ENCODE data around the gene NRDC.

Gene NRDC

DNA sequence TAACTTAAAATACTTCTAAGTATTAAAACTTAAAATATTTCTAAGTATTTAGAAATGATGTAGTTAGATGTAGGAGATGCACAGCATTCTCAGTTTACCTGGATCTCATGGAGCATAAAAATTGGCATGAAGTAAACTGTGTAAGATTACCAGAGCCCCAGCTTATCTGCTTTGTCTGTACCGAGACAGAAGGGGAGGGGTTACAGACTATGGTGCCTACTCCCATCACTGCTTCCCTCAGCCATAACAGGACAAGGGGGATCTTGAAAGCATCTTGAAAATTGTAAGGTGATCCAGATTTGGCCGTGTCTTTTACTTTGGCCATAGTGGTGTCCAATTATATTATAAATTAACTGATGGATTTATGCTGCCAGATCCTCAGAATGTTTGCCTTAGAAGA, 18.8 kb downstream of the NRDC start:
- no peak for TF ChIP-seq EZH2 (optimal IDR thresholded peaks at IDR 0.05; ENCODE audit: low read depth, low read length)
- TF ChIP-seq, protein P1, sequence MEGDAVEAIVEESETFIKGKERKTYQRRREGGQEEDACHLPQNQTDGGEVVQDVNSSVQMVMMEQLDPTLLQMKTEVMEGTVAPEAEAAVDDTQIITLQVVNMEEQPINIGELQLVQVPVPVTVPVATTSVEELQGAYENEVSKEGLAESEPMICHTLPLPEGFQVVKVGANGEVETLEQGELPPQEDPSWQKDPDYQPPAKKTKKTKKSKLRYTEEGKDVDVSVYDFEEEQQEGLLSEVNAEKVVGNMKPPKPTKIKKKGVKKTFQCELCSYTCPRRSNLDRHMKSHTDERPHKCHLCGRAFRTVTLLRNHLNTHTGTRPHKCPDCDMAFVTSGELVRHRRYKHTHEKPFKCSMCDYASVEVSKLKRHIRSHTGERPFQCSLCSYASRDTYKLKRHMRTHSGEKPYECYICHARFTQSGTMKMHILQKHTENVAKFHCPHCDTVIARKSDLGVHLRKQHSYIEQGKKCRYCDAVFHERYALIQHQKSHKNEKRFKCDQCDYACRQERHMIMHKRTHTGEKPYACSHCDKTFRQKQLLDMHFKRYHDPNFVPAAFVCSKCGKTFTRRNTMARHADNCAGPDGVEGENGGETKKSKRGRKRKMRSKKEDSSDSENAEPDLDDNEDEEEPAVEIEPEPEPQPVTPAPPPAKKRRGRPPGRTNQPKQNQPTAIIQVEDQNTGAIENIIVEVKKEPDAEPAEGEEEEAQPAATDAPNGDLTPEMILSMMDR (IDR thresholded peaks at IDR 0.05; ENCODE audit: low read length), result no peak
- TF ChIP-seq EZH2phosphoT487 (IDR thresholded peaks at IDR 0.05; ENCODE audit: low read length), result no peak
- Histone ChIP-seq H3K9me2 (replicated peaks; ENCODE audit: insufficient read depth, low read length) (no peaks in the 10 kb centered on the region), H2AFZ (ENCODE audit: low read length) (no peak overlapping the region), H3K79me2 (ENCODE audit: low read length) (peaks cover 55% of the 10 kb centered on the region), H3F3A (ENCODE audit: insufficient read depth, low read length) (peaks cover 11% of the 10 kb centered on the region), H3K4me1 (ENCODE audit: low read length) (peaks cover 16% of the 10 kb centered on the region), H3K4me3 (ENCODE audit: low read length) (no peak overlapping the region), H3K4me2 (ENCODE audit: low read depth, low read length) (no peak overlapping the region), H3K9me3 (replicated peaks; ENCODE audit: insufficient read depth, low read length) (no peaks in the 10 kb centered on the region), H4K20me1 (ENCODE audit: insufficient read depth, low read length) (no peaks in the 10 kb centered on the region), H3K9ac (ENCODE audit: low read length) (no peak overlapping the region), H3K27me3 (replicated peaks; ENCODE audit: insufficient read depth, low read length) (no peaks in the 10 kb centered on the region), H3K27ac (ENCODE audit: low read length) (no peak overlapping the region), H3K36me3 (replicated peaks; ENCODE audit: insufficient read depth, low read length) (no peaks in the 10 kb centered on the region)
- no peak for DNase-seq

DNA sequence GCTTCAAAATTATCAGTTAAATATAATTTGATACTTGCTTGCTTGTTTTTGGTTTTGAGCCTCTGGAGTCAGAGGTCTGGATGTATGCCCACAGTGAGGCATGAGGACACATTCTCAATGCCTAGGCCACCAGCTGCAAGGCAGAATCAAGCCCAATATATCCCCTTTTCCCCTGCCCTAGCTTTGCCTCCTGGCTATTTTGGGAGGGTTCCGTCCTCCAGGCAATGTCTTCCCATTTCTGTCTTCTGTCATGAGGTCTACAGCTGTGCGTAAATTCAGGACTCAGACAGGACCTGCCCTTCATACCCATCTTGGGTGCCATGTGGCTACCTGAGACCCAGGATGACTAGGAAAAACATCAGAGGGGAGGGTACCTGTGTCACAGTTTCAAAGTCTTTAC, 19.2 kb downstream of the NRDC start:
- no peaks in the 10 kb centered on the region for H4K20me1 ChIP-seq (ENCODE audit: insufficient read depth, low read length)
- H3K36me3 ChIP-seq (replicated peaks; ENCODE audit: insufficient read depth, low read length), result no peaks in the 10 kb centered on the region

DNA sequence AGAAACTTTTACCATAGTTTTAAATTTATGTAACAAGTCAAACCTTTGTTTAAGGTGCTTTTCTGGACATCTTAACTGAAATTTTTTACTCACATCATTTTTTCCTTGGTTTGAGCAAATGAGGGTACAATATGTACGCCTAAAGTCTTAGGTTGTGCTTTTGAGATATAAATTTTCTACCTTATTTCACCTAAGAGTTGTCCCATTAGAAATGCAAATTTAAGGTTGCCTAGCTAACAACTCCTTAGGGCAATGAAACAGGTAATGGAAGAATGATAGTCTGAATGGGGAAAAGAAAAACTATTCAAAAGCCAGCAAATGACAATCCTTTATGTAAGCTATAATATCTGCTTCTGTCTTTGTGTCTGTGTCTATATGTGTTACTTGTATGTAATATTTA, 19.6 kb downstream of the NRDC start:
- Histone ChIP-seq H2AFZ (ENCODE audit: low read length) (no peak overlapping the region), H3K36me3 (replicated peaks; ENCODE audit: insufficient read depth, low read length) (no peaks in the 10 kb centered on the region), H3F3A (ENCODE audit: insufficient read depth, low read length) (peaks cover 4% of the 10 kb centered on the region), H3K27ac (ENCODE audit: low read length) (no peak overlapping the region), H3K4me3 (ENCODE audit: low read length) (no peak overlapping the region), H3K4me1 (ENCODE audit: low read length) (peaks cover 12% of the 10 kb centered on the region), H3K9me2 (replicated peaks; ENCODE audit: insufficient read depth, low read length) (no peaks in the 10 kb centered on the region), H3K9me3 (replicated peaks; ENCODE audit: insufficient read depth, low read length) (no peaks in the 10 kb centered on the region), H4K20me1 (ENCODE audit: insufficient read depth, low read length) (no peaks in the 10 kb centered on the region), H3K4me2 (ENCODE audit: low read depth, low read length) (no peak overlapping the region), H3K27me3 (replicated peaks; ENCODE audit: insufficient read depth, low read length) (no peaks in the 10 kb centered on the region), H3K9ac (ENCODE audit: low read length) (no peak overlapping the region), H3K79me2 (ENCODE audit: low read length) (peaks cover 47% of the 10 kb centered on the region)
- DNase-seq, result no peak
- TF ChIP-seq, protein P1 (IDR thresholded peaks at IDR 0.05; ENCODE audit: low read length), result no peak
- TF ChIP-seq EZH2phosphoT487 (IDR thresholded peaks at IDR 0.05; ENCODE audit: low read length) (no peak), EZH2 (optimal IDR thresholded peaks at IDR 0.05; ENCODE audit: low read depth, low read length) (no peak)

More for the DNA sequence above, 19.2 kb downstream of the NRDC start:
- no peaks in the 10 kb centered on the region for H3K9me2 ChIP-seq (replicated peaks; ENCODE audit: insufficient read depth, low read length)
- no peak overlapping the region for H3K9ac ChIP-seq (ENCODE audit: low read length)
- H3K27me3 ChIP-seq (replicated peaks; ENCODE audit: insufficient read depth, low read length), result no peaks in the 10 kb centered on the region
- H3K27ac ChIP-seq (ENCODE audit: low read length), result no peak overlapping the region
- TF ChIP-seq EZH2 (optimal IDR thresholded peaks at IDR 0.05; ENCODE audit: low read depth, low read length) (no peak), EZH2phosphoT487 (IDR thresholded peaks at IDR 0.05; ENCODE audit: low read length) (no peak)
- TF ChIP-seq, protein P1 (IDR thresholded peaks at IDR 0.05; ENCODE audit: low read length), result no peak
- no peak for DNase-seq
- peaks cover 16% of the 10 kb centered on the region for H3K4me1 ChIP-seq (ENCODE audit: low read length)
- peaks cover 9% of the 10 kb centered on the region for H3F3A ChIP-seq (ENCODE audit: insufficient read depth, low read length)
- H2AFZ ChIP-seq (ENCODE audit: low read length), result no peak overlapping the region
- peaks cover 51% of the 10 kb centered on the region for H3K79me2 ChIP-seq (ENCODE audit: low read length)
- no peak overlapping the region for H3K4me3 ChIP-seq (ENCODE audit: low read length)
- H3K4me2 ChIP-seq (ENCODE audit: low read depth, low read length), result no peak overlapping the region
- H3K9me3 ChIP-seq (replicated peaks; ENCODE audit: insufficient read depth, low read length), result no peaks in the 10 kb centered on the region
